Stimulated activated CD4-positive, alpha-beta T cell treated with anti-CD3 and anti-CD28 coated beads, TNF-alpha, amount 100 ng/mL, for 48 hours (primary cell): ENCODE data around the gene MRGPRX3.
"Not testable (repeated sequence)": the region's sequence is repeated elsewhere in the genome, so short reads cannot be mapped to it uniquely, and the experiment has no call there.

ENCODE experiments used
- DNase-seq, 3 donors: peaks; one replicate each; pipeline ENCODE4 v3.0.0-alpha.2; 2020; ENCODE audit warnings: low read depth in 3 of 3

MRGPRX3 gene

DNA sequence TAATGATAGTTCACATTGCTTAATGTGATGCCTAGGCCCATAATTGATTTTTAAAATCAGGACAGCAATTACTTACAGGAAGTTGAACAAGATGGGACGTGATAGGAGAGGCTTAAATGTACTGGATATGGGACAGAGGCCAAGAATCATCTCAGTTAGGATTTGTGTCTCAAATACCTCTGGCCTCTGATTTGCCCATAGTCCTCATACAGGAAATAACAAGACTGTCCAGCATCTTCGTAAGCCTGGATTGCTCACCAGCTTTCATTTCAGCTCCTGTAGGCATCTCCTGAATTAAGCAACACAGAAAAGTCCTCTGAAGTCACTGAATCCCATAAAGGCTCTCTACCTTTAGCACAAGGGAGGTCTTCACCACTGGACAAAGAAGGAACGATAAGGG, at the start of gene MRGPRX3:
Gene MRGPRX3, plus strand, starts transcription at position 231 of the 400 bp plus-strand sequence. CDS start 4,632 bp downstream, outside the sequence.
- no peak for DNase-seq

DNA sequence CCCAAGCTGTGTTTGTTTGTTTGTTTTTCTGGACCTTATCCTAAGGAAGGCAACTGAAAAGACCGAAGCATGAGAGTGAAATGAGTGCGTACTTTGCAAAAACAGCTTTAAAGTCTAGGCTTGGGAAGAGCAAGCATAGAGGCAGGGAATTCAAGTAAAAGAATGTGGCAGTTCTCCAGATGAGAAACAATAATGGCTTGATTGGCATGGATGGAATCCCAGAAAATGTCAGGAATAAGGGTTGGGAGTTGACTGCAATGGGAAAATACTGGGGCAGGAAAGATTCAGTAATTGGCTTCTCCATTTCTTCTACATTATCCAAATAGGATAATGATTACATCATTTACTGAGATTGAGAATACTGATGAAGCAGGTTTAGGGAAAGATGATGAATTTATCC, 44.0 kb upstream of the MRGPRX3 start:
- no peak for DNase-seq

DNA sequence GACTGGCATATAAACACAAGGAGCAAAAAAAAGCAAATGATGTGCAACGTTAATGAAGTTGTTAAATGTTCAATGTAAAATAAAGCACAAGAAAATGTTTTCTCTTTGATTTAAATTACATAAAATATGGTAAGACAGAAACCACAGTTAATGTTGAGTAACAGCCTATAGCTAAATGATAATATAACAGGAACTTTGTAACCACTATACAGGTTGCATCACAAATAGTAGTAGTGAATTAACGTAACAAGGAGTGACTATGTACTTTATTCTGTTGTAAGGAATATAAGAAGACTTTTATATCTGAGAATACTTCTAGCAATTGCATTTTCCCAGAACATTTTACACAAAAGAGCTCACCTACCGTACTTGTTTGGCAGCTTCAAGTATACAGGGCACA, 43.4 kb upstream of the MRGPRX3 start:
- no peak for DNase-seq

DNA sequence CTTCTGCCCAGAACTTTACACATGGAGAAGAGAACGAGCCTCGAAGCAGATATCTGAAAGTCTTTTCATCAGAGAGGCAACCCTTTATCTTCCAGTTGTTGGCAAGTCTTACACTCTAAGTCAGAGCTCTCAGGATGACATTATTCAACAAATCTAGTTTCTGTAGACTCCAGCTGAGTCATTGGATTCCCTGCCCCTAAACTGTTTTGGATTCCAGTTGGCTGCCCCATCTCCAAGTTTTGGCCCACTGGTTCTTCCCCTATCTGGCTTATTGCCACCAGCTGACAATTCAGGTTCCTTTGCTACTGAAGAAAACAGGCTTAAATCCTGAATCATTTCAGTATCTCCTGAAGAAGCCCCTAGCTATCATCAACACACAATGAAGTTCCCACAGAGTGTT, 40.6 kb upstream of the MRGPRX3 start:
- no peak for DNase-seq

DNA sequence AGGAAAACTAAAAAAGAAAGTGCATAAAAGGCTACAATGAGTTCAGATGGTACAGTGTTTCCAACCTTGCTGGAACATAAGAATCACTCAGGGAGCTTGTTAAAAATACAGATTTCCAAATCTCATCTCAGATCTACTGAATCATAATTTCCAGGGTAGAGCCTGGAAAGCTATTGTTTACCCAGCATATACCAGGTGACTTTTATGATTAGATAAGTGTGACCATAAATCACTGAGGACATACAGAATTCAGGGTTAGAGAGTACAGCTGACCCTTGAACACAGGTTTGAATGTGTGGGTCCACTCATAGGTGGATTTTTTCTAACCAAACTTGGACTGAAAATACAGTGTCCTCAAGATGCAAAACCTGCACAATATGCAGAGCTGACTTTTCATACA, 38.4 kb upstream of the MRGPRX3 start:
- no peak for DNase-seq

DNA sequence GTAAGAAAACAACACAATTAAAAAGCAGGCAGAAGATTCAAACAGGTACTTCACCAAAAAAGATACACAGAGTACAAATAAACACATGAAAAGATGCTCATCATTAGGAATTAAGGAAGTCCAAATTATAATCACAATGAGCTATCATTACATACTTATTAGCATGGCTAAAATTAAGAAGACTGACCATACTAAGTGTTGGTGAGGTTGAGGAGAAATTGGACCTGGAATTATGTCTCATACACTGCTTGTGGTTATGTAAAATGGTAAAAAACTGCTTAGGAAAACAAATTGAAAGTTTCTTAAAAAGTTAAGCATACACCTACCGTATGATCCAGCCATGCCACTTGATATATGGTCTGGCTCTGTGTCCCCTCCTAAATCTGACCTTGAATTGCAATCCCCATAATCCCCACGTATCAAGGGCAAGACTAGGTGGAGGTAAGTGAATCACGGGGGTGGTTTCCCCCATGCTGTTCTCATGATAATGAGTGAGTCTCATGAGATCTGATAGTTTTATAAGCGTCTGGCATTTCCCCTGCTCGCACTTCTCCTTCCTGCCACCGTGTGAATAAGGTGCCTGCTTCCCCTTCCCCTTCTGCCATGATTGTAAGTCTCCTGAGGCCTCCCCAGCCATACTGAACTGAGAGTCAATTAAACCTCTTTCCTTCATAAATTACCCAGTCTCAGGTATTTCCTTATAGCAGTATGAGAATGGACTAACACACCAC, 31.3 kb upstream of the MRGPRX3 start:
- DNase-seq = no peak

DNA sequence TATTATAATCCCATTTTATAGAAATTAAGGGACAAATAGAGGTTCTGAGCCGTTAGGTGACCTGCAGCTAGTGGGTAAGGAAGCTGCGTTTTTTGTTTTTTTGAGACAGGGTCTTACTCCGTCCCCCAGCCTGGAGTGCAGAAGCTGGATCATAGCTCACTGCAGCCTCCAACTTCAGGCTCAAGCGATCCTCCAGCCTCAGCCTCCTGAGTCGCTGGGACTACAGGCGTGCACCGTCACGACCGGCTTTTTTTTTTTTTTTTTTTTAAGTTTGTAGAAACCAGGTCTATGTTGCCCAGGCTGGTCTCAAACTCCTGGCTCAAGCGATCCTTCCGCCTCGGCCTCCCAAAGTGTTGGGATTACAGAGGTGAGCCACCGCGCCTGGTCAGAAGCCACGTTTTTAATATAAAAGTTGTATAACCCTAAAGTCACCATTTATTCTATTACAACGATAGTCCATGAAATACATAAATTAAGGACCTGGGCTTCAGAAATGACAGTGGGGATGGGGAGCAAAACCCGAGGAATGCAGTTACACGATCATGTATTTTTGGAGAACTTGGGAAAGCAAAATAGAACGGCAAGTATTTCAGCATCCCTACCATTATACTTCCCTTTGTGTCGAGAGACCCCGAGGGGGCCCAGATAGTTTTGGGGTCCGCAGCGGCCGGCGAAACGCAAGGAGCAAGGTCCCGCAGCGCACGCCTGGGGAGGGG, 27.1 kb upstream of the MRGPRX3 start:
- DNase-seq = no peak

DNA sequence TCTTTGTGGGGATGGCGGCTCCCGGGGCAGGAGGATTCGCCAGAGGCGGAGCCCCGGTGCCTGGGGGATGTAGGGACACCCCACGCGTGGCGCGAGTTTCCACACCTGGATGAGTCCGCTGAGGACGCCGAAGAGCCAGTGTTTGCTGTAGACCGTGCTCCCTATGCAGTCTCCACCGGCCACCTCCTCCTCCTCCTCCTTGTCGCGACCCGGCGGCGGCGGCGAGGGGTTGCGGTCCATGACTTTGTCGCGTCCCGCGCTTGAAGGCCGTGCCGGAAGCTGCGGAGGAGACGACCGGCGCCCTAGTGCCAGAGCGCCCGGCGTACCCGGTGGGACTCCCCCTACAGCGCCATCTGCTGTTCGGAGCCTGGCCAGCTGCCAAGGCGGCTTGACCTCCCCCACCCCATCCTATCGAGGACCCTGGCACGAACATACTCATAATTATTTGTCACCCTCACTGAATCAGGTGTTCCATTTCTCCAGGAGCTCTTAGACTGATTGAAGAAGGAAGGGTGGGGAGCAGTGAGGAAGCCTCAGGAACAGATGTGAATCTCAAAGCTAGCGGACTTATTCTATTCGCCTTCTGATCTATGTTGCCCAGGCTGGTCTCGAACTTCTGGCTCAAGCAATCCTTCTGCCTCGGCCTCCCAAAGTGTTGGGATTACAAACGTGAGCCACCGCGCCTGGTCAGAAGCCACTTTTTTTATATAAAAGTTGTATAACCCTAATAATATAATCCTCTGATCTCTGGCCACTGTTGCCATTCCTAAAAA, 26.4 kb upstream of the MRGPRX3 start, which contains the start of gene SAAL1:
Gene SAAL1, minus strand, starts transcription at position 281 of the 773 bp plus-strand sequence. Its CDS starts 41 bp downstream, at position 240.
- DNase-seq = peak; percentile 85 to 91 (median 86)

DNA sequence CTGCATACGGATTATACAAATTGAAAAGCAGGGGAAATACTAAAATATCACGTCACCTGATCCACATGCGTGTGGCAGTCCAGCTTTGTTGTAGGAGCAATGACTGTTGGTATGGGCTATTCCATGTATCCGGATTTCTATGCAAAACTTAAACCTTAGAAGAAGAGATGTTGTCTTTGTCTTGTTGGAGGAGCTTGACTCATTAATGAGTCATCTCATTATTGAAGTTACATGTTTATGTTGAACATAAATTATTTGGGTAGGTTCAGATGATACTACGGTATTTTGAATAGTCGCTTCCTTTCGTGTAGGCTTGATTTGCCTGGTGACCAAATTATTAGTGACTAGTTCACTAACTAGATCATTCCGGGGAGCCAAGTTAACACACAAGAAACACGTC, 25.7 kb upstream of the MRGPRX3 start:
- DNase-seq = no peak

DNA sequence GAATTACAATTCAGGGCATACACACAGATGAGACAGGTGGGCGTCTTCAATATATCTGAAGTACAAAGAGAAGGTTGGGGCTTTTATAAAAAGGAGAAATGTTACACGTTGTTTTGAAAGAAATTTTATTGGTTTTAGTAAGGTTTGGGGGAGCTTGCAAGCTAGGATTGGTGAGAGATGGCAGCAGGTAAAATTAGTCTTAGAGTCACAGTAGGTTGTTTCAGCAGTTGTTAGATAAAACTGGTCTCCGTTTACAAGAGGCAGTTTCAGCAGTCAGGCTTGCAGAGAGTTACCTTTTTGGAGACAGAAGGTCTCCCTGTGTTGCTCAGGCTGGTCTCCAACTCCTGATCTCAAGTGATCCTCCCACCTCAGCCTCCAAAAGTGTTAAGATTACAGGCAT, 24.1 kb upstream of the MRGPRX3 start:
- no peak for DNase-seq

DNA sequence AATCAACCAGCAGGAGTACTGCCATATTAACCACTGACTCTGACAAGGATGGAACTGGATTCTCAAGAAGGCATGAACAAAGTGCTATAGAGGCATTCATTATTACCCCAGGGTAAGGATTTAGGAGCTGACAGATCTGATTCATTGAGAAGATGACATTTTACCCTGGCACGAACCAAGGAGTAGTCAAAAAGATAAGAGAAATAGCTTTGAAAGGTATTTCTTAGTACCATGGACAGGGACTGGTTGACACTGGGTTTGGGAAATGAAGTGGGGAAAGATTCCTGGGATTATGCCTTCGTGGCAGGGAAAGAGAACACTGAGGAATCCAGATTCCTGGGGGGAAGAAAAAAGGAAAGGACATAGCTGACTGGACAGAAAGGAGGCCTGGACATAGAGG, 21.4 kb upstream of the MRGPRX3 start:
- DNase-seq = no peak

DNA sequence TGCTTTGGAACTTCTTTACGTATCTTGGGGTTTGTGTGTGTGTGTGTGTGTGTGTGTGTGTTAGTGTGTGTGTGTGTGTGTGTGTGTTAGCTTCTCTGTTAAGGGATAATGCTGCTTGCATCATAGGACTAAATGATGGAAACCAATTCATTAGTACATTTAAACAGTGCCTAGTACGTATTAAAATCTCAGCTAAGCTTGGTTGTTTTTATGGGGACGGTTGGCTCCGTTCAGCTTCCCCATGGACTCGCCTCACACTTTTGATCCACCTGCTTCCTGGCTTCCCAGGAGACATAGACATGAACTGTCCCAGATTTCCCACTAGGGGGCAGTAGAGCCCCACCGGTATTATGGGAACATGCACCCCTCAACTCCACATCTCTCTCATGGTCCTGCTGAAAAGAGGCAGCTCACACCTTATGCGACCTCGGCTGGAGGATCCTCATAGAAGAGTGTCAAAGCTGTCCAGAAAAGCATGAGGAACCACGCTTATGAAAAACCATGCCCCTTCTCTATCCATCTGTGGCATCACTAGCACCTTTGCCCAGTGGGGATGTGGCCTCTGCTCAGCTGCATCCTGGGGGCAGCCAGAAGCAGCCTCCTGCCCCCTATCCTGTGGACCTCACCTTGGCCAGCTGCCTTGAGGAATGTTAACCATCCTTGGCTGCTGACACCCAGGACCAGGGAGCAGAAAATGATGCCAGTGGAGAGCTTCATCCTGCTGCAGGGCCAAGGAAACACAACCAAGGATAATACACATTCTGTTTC, 16.8 kb upstream of the MRGPRX3 start:
- DNase-seq = peak; percentile 33 to 44 (median 36)

DNA sequence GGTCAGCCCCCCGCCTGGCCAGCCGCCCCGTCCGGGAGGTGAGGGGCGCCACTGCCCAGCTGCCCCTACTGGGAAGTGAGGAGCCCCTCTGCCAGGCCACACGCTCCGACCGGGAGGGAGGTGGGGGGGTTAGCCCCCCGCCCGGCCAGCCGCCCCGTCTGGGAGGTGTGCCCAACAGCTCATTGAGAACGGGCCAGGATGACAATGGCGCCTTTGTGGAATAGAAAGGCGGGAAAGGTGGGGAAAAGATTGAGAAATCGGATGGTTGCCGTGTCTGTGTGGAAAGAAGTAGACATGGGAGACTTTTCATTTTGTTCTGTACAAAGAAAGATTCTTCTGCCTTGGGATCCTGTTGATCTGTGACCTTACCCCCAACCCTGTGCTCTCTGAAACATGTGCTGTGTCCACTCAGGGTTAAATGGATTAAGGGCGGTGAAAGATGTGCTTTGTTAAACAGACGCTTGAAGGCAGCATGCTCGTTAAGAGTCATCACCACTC, 11.0 kb upstream of the MRGPRX3 start:
- DNase-seq = not testable (repeated sequence)

DNA sequence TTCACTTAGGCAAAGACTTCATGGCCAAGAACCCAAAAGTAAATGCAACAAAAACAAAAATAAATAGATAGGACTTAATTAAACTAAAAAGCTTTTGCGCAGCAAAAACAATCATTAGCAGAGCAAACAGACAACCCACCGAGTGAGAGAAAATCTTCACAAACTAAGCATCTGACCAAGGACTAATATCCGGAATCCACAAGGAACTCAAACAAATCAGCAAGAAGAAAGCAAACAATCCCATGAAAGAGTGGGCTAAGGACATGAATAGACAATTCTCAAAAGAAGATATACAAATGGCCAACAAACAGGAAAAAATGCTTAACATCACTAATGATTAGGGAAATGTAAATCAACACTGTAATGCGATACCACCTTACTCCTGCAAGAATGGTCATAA, 1.3 kb upstream of the MRGPRX3 start:
- DNase-seq = not testable (repeated sequence)

DNA sequence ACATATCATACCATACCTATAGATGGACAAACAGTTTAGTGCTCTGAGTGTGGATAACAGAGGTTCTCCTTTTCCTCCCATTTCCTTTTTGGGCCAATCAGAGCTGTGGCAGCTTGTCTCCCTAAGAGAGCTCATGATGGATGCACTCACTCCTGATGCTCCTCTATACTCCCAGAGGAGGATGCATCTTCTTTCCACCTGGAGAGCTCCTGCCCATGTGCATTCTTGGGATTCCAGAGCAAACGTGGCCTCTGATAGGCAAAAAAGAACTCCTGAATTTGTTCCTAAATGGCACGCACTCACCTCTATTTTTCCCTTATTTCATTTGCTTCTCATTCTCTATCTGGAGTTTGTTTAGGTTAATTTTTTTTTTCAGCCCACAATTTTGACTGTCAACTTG, 2.9 kb downstream of the MRGPRX3 start:
- DNase-seq = no peak

DNA sequence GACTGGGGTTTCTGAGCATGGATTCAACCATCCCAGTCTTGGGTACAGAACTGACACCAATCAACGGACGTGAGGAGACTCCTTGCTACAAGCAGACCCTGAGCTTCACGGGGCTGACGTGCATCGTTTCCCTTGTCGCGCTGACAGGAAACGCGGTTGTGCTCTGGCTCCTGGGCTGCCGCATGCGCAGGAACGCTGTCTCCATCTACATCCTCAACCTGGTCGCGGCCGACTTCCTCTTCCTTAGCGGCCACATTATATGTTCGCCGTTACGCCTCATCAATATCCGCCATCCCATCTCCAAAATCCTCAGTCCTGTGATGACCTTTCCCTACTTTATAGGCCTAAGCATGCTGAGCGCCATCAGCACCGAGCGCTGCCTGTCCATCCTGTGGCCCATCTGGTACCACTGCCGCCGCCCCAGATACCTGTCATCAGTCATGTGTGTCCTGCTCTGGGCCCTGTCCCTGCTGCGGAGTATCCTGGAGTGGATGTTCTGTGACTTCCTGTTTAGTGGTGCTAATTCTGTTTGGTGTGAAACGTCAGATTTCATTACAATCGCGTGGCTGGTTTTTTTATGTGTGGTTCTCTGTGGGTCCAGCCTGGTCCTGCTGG, 4.9 kb downstream of the MRGPRX3 start:
- DNase-seq = no peak

DNA sequence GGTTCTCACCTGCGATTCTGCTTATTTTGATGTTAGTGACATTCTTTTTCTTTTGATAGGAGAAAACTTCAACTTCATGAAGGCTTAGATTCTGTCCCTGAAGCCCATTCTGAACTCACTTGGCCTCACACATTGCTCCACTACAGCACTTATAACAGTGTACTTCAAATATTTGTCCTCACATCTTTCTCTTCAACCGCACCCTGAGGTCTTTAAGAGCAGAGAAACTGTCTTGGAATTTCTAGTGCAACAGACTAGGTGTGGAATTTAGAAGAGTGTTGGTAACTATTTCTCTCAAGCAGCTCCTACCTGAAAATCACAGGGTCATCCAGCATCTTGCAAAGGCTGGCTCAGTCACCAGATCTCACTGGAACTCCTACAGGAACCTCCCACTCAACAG, 7.8 kb downstream of the MRGPRX3 start:
- DNase-seq = no peak

DNA sequence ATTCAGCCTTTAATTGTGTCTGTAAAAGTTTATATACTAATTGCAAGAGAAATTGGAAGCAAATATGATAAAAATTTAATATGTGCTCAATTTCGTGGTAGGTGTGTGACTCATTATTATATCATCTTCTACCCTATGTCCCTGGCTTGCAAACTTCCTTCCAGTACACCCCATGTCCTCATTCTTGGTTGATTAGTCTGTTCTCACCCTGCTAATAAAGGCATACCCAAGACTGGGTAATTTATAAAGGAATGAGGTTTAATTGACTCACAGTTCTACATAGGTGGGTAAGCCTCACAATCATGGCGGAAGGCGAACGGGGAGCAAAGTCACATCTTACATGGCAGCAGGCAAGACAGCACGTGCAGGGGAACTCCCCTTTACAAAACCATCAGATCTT, 11.9 kb downstream of the MRGPRX3 start:
- DNase-seq = no peak

DNA sequence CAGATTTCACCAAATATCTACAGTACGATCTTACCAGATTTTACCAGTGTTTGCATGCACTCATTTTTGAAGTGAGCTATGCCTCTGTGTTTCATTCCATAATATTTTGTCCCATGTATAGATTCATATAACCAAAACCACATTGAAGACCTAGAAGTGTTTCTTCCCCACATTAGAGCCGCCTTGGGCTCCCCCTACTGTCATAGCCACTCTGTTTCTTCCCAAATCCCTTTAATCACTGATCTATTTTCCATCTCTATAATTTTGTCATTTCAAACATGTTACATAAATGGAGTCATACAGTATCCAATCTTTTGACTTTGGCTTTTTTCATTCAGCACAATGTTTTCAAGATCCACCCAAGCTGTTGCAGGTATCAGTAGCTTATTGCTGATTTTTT, 12.7 kb downstream of the MRGPRX3 start:
- no peak for DNase-seq

DNA sequence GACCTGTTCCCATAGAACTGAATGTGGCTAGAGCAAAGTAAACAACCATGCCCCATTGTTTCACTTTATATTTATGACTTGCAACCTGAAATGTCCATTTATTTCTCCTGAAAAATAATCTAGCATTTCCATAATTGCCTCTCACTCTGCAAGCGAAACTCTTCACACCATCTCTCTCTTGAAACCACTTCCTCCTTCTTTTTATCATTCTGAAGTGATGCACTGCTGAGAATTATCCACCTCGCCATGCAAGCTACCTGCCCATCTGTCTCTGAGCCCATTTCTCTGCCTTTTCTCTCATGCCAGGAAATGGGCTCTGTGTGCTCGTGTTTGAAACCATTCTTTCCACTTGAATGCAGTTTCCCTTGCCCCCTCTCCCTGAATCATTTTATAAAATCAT, 13.5 kb downstream of the MRGPRX3 start:
- DNase-seq = no peak

DNA sequence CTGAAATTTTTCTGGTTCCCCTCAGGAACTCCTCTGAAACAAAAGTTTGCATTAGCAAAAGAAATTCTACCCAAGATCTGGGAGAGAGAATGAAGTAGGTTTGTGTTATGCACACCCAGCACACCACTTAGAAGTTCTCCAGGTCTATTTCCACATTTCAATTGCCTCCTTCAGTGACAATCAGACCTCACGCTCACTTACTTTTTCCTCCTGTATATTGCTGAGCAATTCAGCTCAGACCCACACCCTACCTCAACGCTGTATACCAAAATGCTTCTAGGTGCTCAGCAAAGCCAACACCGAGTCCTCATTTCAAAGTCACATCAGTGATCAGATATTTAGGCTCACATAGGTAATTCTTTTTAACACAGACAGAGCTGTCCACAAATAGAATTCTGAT, 19.2 kb downstream of the MRGPRX3 start:
- DNase-seq = no peak
